ENCODE measurements around the gene HNRNPF.
"Not testable (repeated sequence)": the region's sequence is repeated elsewhere in the genome, so short reads cannot be mapped to it uniquely, and the experiment has no call there.

HNRNPF gene, protein sequence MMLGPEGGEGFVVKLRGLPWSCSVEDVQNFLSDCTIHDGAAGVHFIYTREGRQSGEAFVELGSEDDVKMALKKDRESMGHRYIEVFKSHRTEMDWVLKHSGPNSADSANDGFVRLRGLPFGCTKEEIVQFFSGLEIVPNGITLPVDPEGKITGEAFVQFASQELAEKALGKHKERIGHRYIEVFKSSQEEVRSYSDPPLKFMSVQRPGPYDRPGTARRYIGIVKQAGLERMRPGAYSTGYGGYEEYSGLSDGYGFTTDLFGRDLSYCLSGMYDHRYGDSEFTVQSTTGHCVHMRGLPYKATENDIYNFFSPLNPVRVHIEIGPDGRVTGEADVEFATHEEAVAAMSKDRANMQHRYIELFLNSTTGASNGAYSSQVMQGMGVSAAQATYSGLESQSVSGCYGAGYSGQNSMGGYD

GRCh38 chr10:43408710-43409384, at the start of gene HNRNPF:
HNRNPF (minus strand) TSS chr10:43409186; CDS start chr10:43387884, 21,302 bp downstream.
- DNase-seq: peak; percentile 97

DNA sequence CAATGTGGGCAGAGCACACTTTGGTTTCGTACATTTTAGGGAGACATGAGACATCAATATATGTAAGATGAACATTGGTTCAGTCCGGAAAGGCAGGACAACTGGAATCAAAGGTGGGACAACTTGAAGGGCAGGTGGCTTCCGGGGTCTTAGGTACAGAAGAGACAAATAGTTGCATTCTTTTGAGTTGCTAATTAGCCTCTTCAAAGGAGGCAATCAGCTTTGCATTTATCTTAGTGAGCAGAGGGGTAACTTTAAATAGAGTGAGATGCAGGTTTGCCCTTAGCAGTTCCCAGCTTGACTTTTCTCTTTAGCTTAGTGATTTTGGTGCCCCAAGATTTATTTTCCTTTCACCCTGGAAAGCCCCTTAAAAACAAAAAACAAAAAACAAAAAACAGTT, 49.2 kb upstream of the HNRNPF start:
- DNase-seq: no peak

GRCh38 chr10:43456561-43456960, 47.6 kb upstream of the HNRNPF start:
- not testable (repeated sequence) for DNase-seq

- DNase-seq: not testable (repeated sequence)
Measured at GRCh38 chr10:43454025-43454424, 45.0 kb upstream of the HNRNPF start.

- DNase-seq: no peak
Measured at GRCh38 chr10:43453266-43453831, 44.4 kb upstream of the HNRNPF start.

DNA sequence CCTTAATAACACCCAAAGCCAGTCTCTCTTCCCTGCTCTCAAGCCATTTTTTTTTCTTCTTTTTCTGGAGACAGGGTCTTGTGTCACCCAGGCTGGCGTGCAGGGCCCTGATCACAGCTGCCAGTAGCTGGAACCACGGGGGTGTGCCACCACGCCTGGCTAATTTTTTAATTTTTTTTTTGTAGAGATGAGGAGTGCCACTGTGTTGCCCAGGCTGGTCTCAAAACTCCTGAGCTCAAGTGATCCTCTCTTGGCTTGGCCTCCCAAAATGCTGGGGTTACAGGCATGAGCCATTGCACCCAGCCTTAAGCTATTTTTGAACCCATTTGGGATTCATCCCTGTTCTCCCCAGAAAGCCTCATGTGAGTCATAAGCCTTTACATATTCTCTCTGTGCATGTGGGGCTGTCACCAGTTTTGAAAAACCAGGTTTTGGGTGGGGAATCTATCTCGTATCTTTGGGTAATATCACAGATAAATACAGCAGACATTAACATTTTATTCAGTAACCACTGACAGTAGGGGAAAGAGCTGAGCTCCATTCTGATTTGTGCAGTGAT, 43.4 kb upstream of the HNRNPF start:
- DNase-seq: no peak

DNA sequence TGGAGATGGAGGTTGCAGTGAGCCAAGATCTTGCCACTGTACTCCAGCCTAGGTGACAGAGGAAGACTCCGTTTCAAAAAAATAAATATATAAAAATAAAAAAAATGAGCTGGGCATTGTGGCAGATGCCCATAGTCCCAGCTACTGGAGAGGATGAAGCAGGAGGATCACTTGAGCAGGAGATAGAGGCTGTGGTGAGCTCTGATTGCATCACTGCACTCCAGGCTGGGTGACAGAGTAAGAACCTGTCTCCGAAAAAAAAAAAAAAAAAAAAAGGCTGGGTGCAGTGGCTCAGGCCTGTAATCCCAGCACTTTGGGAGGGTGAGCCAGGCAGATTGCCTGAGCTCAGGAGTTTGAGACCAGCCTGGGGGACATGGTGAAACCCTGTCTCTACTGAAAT, 39.8 kb upstream of the HNRNPF start:
- DNase-seq: no peak

- DNase-seq: not testable (repeated sequence)
Measured at GRCh38 chr10:43446219-43447017, 37.4 kb upstream of the HNRNPF start.

DNA sequence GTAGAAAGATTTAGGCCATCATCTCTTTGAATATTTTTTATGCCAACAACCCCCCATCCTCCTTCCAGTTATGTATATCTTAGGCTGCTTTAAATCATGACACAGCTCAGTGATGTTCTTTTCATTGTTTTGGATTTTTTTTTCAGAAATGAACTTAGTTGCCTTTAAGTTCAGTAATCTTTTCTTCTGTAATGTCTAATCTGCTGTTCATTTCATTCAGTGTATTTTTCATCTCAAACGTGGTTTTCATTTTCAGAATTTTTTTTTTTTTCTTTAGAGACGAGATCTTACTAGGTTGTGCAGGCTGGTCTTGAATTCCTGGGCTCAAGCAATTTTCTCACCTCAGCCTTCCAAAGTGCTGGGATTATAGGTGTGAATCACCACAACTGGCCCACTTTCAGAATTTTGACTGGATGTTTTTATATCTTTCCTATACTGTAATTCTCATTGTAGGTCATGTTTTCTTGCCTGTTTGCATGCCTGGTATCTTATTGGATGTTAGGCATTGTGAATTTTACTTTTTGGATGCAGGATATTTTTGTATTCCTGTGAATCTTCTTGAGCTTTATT, 36.0 kb upstream of the HNRNPF start:
- no peak for DNase-seq

DNA sequence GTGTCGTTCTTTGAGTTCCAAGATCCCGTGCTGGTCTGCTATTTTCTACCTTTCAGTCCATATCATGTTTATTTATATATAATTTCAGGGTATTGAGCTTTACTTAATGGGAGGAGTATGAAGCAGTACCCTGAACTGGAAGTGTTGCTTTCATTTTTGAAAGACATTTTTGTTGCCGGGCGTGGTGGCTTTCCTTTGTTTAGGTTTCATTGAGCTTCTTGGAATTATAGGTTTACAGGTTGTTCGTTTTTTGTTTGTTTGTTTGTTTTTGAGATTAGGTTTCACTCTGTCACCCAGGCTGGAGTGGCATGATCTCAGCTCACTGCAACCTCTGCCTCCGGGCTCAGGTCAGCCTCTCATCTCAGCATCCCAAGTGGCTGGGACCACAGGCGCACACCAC, 35.3 kb upstream of the HNRNPF start:
- DNase-seq: no peak

GRCh38 chr10:43440463-43441134, 31.6 kb upstream of the HNRNPF start:
- no peak for DNase-seq

GRCh38 chr10:43437141-43437870, 28.3 kb upstream of the HNRNPF start:
- DNase-seq: no peak

DNA sequence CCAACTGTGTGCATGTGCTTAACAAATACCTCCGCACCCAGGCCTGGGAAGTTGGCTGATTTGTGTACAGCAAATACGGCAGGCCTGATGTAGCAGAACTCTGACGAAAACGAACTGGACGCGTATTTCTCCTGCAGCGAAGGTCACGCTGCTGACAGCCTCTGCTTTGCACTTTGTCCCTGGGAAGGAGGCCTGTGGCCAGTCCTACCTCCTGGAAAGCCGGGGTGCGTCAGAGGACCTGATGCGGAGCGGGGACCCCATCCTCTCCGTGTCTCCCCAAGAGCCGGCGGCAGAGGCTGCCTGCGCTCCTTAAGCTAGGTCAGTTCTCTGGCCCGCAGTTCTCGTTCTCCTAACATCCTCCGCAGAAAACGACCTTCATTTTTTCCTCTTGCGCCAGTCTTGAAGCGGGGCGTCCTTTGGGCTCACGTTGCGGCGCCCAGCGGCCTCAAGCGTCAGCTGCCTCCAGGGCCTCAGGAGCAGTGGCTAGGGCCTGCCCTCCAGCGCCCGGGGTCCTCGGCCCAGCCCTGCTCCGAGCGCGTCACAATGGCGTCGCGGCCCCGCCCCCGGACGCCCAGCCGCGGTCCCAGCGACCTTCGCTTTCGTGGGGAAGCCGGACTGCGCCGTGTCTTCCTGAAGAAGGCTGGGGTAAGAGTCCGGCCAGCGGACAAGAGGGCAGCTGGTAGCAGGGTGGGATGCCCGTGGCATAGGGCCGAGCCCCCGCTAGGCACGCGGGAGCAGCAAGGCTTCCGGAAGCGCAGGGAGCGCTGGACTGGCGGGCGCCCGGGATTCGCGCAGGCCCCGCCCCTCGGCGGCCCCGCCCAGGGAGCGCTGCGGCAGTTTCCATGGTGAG, 27.5 kb upstream of the HNRNPF start, which contains the start of gene ZNF487:
ZNF487 (plus strand) TSS at position 821 of the 850 bp plus-strand sequence. CDS start 38,703 bp downstream, outside the sequence.
- peak; percentile 98 for DNase-seq

- no peak for DNase-seq
Measured at GRCh38 chr10:43430926-43431663, 22.1 kb upstream of the HNRNPF start.

DNA sequence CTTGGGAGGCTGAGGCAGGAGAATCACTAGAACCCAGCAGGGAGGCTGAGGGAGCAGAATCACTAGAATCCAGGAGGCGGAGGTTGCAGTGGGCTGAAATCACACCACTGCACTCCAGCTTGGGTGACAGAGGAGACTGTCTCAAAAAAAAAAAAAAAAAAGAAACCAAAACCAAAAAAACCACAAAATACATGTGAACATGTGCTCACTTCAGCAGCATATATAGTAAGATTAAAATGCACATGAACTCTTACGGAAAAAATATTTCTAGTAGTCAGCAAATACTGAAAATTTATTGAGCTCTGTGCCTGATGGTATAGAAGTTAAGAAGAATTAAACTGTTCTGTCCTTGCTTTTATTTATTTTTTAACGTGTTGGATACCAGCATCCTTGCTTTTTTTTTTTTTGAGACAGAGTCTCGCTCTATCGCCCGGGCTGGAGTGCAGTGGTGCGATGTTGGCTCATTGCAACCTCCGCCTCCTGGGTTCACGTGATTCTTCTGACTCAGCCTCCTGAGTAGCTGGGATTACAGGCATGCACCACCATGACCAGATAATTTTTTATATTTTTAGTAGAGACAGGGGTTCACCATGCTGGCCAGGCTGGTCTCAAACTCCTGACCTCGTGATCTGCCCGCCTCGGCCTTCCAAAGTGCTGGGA, 18.3 kb upstream of the HNRNPF start:
- no peak for DNase-seq

DNA sequence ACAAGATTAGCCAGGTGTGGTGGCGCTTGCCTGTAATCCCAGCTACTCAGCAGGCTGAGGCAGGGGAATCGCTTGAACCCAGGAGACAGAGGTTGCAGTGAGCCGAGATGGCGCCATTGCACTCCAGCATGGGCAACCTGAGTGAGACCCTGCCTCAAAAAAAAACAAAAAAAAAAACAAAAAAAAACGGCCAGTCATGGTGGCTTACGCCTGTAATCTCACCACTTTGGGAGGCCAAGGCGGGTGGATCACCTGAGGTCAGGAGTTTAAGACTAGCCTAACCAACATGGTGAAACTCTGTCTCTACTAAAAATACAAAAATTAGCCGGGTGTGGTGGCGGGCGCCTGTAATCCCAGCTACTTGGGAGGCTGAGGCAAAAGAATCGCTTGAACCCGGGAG, 17.5 kb upstream of the HNRNPF start:
- not testable (repeated sequence) for DNase-seq

DNA sequence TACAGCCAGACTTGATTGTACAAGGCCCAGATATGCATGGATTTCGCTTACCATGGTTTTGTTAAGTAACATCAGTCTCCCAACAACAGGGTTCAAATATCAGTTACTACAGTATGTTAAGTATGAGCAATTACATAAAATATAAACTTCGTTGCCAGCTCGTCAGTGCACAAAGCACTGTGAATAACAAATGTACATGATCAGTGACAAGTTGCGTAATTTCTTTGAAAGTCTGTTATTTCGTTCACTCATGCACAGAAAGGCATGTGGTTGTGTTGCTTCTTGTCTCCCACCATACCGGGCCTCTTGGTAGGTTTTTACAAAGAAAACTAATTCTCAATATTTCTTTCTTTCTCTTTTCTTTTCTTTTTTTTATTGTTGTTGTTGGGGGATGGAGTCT, 15.4 kb upstream of the HNRNPF start:
- DNase-seq: no peak

DNA sequence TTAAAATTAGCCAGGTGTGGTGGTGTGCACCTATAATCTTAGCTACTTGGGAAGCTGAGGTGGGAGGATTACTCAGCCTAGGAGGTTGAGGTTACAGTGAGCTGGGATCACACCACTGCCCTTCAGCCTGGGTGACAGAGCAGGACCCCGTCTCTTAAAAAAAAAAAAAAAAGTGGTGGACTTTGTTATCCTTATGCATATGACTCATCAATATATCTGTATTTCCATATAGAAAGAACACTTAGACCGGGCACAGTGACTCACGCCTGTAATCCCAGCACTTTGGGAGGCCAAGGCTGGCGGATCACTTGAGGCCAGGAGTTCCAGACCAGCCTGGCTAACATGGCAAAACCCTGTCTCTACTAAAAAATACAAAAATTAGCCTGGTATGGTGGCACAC, 13.0 kb upstream of the HNRNPF start:
- DNase-seq: not testable (repeated sequence)

DNA sequence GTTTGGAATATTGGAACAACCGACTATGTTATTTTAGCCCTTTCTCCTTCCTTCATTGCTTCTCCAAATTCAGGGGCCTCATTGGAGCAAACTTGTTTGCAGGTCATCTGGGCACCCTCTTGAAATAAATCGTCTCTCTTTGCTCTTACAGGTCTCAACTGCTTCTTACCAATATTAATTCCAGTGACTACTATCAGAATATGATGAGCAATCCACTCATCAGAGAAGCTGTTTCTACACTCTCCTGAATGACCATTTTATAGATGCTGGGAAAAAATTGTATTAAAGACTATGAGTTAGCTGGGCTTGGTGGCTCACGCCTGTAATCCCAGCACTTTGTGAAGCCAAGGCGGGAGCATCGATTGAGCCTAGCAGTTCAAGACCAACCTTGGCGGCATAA, 12.5 kb upstream of the HNRNPF start:
- DNase-seq: no peak
